ENCODE results near the gene INSR. TPM values are rescaled to one million over a fixed set of nuclear protein-coding genes. Genes with fewer than 3 reads are reported as not detected.
A peak's percentile ranks its signal among the peaks of the same experiment; 100 is the strongest.

Gene INSR
- total and polyA plus RNA-seq, 2 of the 8 experiments (the other 6 are each of a cell fraction or from before 2014, with no cell fraction given) = 13.1 to 48.7 TPM

GRCh38 chr19:7264858-7265257 is 29.4 kb downstream of the INSR start:
- DNase-seq (ENCODE audit: low read depth in 1 of 2, low spot score in 2 of 2) = no peak
- H3K9ac ChIP-seq (replicated peaks in 1 of 4; ENCODE audit: extremely low read depth in 1 of 4, low read depth in 3 of 4, low read length in 3 of 4) = no peak overlapping the region
- no peaks in the 10 kb centered on the region for H3K4me1 ChIP-seq (replicated peaks in 1 of 4; ENCODE audit: control insufficient read depth in 3 of 4, insufficient read depth in 4 of 4, low read length in 3 of 4)
- no peak overlapping the region for H4K5ac ChIP-seq (ENCODE audit: insufficient read length, low read depth, low read length)
- no peak overlapping the region for H2BK20ac ChIP-seq (ENCODE audit: low read length)
- WGBS, 2 experiments (ENCODE audit: extremely low coverage in 1 of 2, insufficient coverage in 1 of 2, insufficient read length in 1 of 2, insufficient replicate concordance in 2 of 2, low coverage in 1 of 2, low lambda C conversion rate in 2 of 2, missing lambda C conversion rate in 1 of 2) = 95 to 100% methylated on average over 1 to 4 of the region's 4 CpGs
- H4K91ac ChIP-seq (replicated peaks; ENCODE audit: insufficient read length, low read length) = no peak overlapping the region
- no peak overlapping the region for H2BK15ac ChIP-seq (ENCODE audit: low read length)
- TF ChIP-seq RXRA (IDR thresholded peaks at IDR 0.05; ENCODE audit: insufficient read depth, low read depth, low read length) (no peak), KDM1A (IDR thresholded peaks at IDR 0.05; ENCODE audit: borderline replicate concordance, low read length) (0 out of 2 replicates have a peak, but pooled peaks have one; percentile 39)
- H3K9me3 ChIP-seq (ENCODE audit: insufficient read depth in 2 of 2, low read depth in 1 of 2, low read length in 1 of 2) = no peaks in the 10 kb centered on the region
- H3K4me2 ChIP-seq (ENCODE audit: insufficient read depth in 1 of 2, low read depth in 2 of 2, low read length in 2 of 2) = no peak overlapping the region
- no peak overlapping the region for H2BK5ac ChIP-seq (ENCODE audit: low read depth, low read length)
- no peak for FAIRE-seq
- no peak overlapping the region for H2BK120ac ChIP-seq (replicated peaks; ENCODE audit: low read depth, low read length)
- no peak overlapping the region for H3K14ac ChIP-seq (ENCODE audit: insufficient read length)
- no peak overlapping the region for H2BK12ac ChIP-seq (ENCODE audit: low read depth, low read length)
- ChIA-PET POLR2A (ENCODE audit: partially characterized antibody) (interaction anchor here (1.3 kb wide), 1 partner anchor 27 kb away, joined by 3 read pairs; no protein-coding TSS in a partner anchor), CTCF (ENCODE audit: partially characterized antibody) (interaction anchor here (1.3 to 1.7 kb wide), 2 partner anchors 62 to 116 kb away, joined by 4 read pairs; no protein-coding TSS in a partner anchor)
- H3K36me3 ChIP-seq (ENCODE audit: control insufficient read depth in 2 of 4, insufficient read depth in 4 of 4, low read length in 3 of 4) = peaks cover 4 to 11% (median 6%) of the 10 kb centered on the region in 4 experiments; a peak in 7 of 8 replicates
- peaks cover 2 to 11% of the 10 kb centered on the region in 2 experiments for H4K20me1 ChIP-seq (replicated peaks in 1 of 2; ENCODE audit: control insufficient read depth in 1 of 2, insufficient read depth in 2 of 2, low read length in 2 of 2)
- H3K79me2 ChIP-seq (ENCODE audit: control insufficient read depth in 1 of 2, insufficient read depth in 2 of 2, low read length in 2 of 2) = peaks cover 0 to 34% of the 10 kb centered on the region in 2 experiments; a peak in 3 of 4 replicates
- no peak overlapping the region for H3K4ac ChIP-seq (replicated peaks; ENCODE audit: insufficient read length, low read depth, low read length)
- H2AFZ ChIP-seq (ENCODE audit: low read length) = no peak overlapping the region
- H3K79me1 ChIP-seq (ENCODE audit: low read depth, low read length) = peaks cover 11% of the 10 kb centered on the region
- H3K27ac ChIP-seq (ENCODE audit: low read depth, low read length) = no peak overlapping the region
- no peak overlapping the region for H3K56ac ChIP-seq (replicated peaks; ENCODE audit: insufficient read length, low read depth, low read length)
- no peaks in the 10 kb centered on the region for H3K27me3 ChIP-seq (replicated peaks in 1 of 4; ENCODE audit: control insufficient read depth in 3 of 4, extremely low read depth in 1 of 4, insufficient read depth in 3 of 4, low read length in 3 of 4)
- peaks cover 3% of the 10 kb centered on the region; the same call in 1 of the 2 replicates for H3K23me2 ChIP-seq (ENCODE audit: low read depth, low read length)
- no peak overlapping the region for H3K23ac ChIP-seq (ENCODE audit: insufficient read length)
- H4K8ac ChIP-seq (ENCODE audit: extremely low read depth, insufficient read depth, low read length) = no peak overlapping the region
- H3K4me3 ChIP-seq (ENCODE audit: extremely low read depth in 1 of 4, insufficient read depth in 2 of 4, low read depth in 3 of 4, low read length in 4 of 4) = no peak overlapping the region
- no peak overlapping the region for H2AK5ac ChIP-seq (ENCODE audit: low read depth, low read length)
- no peak overlapping the region for H3K18ac ChIP-seq (ENCODE audit: extremely low read depth, low read length)

All from H1 (cell line).